GM21723 (cell line): Measurements from ENCODE around the gene SDK1.
"Not testable (repeated sequence)": the region's sequence is repeated elsewhere in the genome, so short reads cannot be mapped to it uniquely, and the experiment has no call there.

Experiments used
- ATAC-seq: cut with Tn5 transposase; IDR thresholded peaks from one replicate; pipeline ENCODE4 v1.9.1; 2021; ENCODE audit warnings: mild to moderate bottlenecking, moderate library complexity; ENCODE audit not compliant: unreplicated experiment

The SDK1 gene

DNA sequence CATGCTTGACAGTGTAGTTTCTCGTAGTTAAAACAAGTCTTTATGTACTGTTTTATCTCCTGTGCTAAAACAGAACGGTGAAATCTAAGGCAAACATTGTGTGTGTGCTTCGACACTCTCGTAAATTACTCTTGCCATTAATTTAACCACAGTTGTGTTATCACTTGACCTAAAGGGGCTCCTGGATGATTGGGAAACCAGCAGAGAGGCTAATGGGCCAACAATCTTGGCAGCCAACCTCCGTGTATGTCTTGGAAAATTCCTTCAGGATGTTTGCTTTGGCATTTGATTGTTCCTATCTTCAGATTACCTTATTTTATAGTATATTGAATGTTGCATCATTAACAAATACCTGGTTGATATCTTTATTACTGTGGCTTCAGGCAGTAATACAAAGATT is 409.5 kb downstream of the SDK1 start:
- no peak for ATAC-seq

DNA sequence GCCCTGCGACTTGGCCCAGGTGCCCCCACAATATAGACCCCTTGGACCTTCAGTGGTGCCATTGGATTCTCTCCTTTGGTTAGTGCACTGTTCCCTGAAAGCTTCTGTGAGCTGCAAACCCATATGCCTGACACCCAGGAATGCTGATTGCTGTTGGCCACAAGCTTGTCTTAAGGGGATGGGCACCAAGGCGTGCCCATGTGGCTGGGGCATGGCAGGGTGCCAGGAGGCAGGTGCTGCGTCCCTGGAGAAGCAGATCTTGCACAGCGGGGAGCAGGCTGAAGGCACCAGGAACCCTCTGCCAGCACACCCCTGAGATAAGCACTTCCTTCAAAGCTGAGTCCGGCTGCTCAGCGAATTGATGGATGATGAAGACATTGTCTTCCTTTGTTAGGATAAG is 411.8 kb downstream of the SDK1 start:
- no peak for ATAC-seq

DNA sequence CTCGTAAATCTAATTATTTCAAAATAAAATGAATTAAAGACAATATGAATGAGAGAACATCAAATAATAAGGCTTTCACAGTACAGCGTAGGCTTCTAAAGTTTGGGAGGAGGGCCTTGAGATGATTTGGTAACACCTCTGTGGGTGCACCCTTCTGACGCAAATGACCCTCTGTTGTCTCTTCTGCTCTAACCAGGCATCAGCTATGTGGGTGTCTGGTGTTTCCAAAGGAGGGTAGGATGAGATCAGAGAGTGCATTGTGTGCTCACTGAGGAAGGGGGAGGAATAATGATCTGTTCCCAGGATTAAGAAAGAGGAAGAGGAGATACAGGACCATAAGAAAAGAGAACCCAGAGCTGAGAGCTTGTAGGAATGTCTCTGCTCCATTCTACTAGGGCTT is 420.4 kb downstream of the SDK1 start:
- ATAC-seq = no peak

DNA sequence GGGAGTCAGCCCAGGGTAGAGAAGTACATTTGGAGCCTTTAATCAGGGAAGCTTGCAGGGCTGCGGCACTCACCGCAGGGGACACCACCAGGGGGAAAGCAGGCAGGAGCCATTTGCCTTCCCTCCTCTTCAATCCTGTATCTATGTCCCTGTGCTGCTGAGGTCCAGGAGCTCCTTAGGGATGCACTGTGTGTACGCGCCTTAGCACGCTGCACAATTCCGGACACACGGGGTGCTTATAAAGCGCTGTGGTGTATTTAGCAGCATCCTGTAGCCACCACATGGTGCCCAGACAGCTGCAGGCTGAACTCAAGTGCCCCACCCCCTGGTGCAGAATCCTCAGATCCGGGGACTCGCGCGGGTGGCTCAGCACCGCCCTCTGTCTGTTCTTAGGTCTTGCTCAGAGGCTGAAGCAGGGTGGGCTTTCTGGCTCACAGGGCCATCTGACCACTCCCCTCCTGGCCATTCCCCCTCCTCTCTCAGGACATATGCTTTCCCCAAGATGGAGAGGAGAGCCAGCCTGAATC is 421.4 kb downstream of the SDK1 start:
- no peak for ATAC-seq

DNA sequence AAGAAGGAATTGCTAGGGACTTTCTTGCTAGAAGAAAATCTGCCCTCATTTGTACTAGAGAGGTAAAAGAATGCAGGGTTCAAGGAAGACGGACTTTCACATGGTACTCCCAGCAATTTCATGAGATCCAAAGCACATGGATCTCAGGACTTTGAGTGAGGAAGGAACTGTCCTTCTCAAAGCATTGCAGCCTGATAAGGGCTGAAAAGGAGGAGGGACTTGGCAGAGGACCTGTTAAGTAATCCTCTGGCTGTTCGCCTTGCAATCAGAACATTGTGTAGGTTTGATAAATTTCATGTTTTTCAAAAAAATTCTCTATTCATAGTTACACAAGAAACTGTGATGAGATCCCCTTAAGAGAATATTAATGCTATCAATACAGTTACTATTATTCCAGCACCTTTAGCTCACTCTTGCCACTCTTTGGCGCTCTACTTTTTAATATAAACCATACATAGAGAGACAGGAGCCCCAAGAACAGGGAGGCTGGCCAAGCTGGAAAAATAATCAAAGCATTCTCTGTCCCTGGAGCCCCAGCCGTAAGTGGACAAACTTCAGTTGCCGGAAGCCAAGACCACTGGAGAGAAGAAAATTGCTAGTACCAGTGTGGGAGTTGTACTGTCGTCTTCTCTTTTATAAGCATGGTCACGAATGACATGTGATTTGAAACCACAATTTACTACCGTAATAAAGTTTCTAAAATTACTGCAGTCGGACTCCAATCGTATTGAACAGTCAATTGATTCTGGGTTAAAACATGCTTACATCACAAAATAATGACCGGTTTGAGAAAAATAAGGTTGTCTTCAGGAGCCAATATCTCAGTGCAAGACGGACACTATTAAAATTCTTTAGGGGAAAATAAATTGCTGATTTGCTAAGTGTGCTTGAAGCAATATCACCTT is 424.4 kb downstream of the SDK1 start:
- no peak for ATAC-seq

DNA sequence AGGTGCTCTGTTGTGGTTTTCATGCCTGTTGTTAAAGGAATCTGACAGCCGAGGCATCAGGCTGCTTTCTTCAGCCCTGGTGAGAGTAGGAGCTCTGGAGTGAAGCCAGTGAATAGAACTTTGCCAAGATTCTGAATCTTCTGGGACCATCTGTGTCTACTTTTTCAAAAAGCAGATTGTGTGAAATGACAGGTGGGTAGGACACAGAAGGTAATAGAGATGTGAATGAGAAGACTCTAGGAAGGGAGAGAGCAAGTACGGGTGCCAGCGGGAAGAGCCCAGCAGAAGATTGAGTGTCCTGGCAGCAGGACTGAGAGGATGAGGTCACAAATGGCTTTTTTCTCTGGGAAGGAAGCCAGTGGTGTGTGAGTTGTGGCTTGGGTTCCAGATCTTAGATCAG is 429.2 kb downstream of the SDK1 start:
- no peak for ATAC-seq

DNA sequence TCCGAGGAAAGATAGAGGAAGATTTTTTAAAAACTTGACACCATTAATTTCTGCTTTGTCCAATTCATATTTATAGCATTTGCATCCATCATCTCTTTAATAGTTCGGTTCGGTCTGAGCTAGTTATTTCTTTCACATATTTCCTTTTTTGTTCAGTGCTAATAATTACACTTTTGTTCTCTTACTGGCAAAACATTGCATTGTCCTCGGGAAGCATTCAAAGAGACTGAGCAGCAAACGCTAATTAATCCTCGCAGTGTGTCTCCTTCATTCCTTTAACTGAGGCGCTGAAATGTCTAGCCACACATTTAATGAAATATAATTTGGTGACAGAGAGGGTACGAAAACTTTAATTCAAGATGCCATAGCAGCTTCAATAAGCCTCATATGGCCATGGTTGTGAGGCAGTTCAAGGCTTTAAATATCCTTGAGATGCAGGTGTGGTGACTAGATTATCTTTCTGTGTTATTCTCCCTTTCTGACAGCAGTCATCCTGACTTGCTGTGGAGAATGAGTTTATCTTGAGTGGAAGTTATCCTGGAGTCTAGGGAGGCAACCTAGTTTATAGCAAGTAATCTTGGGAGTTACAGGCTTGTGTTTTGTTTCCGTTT is 431.4 kb downstream of the SDK1 start:
- ATAC-seq = no peak

DNA sequence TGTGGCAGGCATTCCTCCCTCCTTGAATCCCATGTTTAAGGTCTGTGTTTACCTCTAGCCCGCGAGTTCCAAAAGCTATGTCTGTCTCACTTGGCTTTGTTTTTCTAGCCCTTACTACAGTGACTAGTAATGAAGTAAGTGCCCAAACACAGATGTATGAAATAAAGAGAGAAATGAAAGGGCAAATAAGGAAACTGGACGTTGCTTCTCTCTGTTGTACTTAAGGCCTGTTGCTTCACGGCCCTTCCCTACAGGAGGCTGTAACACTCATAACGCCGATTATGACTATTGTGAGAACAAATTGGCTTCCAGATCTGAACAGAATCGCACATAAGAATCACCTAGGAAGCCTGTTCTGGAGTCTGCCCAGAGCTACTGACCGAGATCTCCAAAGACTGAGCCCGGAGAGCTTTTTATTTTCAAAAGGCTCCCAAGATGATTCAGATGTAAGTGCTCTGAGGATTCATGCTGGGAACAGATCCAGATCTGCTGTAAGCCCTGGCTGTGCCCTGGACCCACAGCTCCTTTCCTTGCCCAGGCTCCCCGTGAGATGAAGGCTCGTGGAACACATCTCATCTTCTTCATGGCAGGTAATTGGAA is 432.6 kb downstream of the SDK1 start:
- no peak for ATAC-seq

DNA sequence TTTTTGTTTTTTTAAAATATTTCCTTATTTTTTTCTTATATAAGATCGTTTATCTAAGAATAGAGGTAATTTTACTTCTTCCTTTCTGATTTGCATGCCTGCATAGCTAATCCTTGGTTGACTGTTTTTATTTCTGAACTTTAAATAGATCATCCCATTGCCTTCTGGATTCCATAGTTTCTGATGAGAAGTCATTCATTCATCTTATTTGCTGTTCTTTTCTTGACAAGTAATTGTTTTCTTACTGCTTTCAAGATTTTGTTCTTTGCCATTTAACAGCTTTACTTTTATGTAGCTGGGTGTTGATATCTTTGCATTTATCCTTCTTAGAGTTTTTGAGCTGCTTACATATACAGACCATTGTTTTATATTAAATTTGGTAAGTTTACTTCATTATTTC is 437.9 kb downstream of the SDK1 start:
- no peak for ATAC-seq

DNA sequence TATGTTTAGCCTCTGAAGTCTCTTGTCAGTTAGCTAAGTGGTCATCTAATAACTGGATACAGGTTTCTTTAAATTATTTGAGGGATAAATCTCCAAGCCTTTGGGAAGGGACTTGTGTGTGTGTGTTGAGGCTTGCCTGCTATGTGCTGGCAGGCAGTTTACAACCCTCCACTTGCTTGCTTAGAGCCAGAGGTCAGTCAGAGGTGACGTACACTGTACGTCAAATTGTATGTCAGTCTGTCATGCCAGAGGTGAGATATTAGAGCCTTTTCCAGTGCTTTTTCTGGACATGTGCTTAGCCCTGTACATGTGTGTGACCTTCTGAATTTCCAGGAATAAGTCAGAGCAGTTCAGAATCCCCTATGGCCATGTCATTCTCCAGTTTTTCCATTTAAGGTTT is 438.9 kb downstream of the SDK1 start:
- ATAC-seq = no peak

DNA sequence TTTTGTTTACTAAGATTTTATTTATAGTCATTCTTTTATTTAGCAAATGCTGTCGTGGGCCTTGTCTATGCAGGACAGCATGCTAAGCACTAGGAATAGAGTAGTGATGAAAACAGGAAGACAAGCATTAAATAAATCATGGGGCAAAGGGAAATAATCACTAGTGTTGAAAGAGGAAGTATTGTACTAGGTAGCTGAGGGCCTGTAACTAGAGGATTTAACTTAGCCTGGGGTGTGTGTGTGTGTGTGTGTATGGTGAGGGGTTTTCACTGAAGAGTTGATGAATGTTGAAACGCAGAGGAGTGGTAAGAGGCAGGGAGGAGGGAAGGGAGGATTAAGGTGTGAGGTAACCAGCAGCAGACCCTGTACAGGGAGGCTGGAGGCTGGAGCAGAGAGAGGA is 446.4 kb downstream of the SDK1 start:
- ATAC-seq = no peak

DNA sequence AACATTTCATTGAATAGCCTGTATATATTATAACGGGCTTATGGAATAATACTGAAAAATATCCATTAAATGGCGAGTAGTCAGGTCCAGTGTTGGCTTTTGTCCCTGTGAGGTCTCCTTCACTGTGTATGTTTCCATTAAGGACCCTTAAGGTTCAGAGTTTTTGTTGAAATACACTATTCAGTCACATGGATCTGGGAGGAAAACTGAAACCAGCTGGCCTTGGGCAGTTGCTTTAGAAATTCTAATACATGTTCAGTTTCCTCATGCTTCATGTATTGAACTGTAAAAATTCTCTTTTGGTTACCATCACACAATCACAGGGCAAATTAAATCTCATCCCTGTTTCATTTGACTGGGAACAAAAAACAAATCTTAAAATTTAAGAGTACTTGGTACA is 447.3 kb downstream of the SDK1 start:
- ATAC-seq = no peak

DNA sequence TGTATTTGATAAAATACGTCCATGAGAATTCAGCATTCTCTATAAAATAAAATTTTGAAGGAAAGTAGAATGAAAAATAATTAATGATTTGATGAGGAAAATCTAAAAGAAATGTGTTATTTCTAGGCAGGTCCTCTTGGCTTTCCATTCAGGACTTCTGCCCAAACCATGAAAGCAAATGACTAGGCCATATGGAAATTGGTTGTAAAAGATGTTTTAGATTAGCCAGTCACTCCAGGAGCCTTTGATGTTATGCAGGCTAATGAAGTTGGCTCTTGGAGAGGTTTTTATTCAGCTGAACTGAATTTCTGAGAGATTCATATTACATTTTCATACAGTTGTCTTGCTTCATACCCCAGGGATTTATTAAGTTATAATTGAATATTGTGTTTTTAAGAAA is 452.8 kb downstream of the SDK1 start:
- no peak for ATAC-seq

DNA sequence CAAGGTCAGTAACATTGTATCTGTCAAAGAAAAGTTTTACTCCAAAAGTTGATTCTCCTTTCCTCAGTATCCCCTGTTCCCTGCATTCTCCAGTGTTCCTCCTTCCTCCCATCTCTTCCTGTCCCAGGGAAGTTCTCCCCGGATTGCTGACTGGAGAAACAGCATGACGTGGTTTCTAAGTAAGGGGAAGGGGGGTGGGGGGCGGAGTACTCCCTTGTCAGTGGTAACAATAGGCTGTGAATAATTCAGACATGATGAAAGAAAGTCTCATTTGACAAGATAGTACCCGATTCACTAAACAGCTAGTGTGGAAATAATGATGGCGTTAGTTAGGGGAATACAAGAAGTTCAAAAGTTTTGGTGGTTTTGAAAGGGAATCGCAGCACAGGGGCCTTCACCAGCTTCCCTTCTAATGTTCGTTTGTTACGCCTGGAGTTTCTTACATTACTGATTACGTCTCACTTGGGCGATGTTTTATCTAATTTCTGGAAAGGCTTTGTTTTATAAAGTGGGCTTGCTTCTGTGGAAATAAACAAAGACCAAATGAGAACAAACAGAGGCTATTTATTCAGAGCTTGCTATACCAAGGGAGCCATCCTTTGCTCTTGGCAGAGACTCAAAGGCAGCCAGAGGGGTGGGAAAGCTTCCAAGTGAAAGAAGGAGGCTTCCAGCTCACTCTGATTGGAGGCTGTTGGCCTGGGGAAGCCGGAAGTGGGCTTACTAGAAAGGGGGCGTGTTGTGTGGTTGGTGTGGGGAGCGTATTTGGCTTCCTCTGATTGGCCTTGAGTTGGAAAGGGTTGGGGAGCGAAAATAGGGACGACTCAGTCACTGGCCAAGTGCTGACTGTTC is 453.7 kb downstream of the SDK1 start:
- no peak for ATAC-seq

DNA sequence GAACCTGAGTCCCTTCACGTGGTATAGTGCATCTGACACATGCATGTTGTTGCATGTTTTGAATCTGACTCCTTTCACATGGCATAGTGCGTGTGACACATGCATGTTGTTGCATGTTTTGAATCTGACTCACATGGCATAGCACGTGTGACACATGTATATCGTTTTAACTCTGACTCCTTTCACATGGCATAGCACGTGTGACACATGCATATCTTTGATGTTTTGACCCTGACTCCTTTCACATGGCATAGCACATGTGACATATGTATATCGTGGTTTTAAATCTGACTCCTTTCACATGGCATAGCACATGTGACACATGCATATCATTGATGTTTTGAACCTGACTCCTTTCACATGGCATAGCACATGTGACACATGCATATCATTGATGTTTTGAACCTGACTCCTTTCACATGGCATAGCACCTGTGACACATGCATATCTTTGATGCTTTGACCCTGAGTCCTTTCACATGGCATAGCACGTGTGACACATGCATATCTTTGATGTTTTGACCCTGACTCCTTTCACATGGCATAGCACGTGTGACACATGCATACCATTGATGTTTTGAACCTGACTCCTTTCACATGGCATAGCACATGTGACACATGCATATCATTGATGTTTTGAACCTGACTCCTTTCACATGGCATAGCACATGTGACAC is 454.9 kb downstream of the SDK1 start:
- ATAC-seq = not testable (repeated sequence)

DNA sequence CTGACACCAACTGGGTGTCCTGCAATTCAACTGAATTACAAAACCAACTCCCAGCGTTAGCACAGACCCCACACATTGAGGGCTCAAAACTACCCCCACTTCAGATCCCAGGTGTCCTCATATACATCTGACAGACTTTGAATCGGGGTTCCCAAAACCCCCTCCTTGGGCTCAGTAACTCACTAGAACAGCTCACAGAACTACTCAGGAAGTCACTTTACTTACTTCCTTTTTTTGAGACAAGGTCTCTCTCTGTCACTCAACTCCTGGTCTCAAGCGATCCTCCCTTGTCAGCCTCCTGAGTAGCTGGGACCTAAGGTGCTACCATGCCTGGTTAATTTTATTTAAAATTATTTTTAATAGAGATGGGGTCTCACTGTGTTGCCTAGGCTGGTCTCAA is 456.0 kb downstream of the SDK1 start:
- ATAC-seq = no peak

DNA sequence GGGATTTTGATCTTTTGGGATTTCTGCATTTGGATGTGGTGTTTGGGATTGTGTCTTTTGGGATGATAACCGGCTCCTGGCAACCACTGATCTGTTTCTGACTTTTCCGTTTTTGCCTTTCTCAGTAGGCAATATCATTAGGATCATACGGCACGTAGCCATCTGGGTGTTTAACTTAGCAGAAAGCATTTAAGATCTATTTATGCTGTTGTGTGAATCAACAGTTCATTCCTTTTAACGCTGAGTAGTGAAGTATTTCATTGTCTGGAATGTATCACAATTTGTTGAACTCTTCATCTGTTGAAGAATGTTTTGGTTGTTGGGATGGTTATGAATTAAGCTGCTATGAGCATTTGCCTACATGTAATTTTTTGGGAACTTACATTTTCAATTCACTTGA is 459.6 kb downstream of the SDK1 start:
- no peak for ATAC-seq

DNA sequence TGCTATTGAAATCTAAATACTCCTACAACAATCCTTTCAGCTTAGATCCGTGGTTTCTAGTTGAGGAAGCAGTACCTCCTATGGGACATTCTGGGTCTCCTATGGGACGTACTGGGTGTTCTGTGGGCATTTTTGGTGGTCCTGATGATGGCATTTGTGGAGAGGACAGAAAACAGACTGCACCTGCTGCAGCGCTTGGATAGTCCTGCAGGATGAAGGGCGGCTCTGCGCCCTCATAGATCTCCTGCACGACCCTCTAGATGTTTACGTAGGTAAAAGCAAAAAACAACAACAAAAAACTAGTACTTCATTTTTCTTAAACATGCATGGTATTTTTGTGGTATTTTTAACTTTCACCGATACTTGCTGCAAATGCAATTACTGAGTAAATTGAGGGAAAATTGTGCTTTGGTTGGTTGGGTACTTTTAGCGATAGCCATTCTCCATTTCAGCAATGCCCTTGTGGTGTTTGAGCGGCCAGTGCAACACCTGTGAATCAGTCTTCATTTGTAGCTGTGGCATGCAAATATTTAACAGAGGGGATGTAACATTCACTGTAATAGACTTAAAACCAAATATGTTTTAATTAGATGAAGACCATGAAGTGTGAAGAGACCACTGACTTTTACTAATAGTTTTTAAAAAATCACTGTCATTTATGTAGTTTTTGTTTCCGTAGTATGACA is 461.2 kb downstream of the SDK1 start:
- no peak for ATAC-seq

DNA sequence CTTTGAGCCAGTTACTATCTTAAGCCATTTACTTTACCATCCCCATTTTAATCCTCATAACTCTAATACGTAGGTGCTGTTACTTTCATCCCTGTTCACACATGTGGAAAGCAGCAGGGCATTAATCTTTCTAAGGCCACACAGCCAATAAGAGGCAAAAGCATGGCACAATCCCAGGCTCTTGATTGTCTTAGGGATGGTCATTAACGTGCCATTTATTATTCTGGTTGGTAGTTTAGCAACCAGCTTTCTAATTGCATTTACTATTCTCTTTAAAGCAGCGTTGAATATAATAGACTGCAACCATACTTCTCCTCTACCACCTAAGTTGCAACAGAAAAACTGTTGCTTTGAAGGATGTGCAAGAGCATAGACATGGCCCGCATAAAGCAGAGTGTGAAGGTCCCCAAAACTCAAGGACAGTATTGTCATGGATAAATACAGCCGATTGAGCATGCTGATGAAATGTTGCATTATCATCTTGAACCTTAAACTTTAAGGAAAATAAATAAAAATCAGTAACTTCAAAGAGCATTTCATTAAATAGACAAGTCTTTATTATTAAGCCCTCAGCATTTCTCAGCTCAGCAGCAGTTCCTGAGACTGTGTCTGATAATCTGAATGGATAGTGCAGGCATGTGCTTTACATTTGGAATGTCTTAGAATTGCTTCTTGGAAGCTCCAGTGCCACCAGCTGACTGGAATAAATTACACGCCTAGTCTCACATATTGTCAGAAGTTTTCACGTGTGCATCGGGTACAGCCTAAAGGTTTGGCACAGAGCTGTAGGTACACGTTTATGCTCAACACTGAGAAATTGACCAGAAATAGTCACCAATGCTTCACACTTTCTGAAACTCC is 467.1 kb downstream of the SDK1 start:
- no peak for ATAC-seq
